Measurements from ENCODE around the gene HSF2BP. TPM values are rescaled to one million over a fixed set of nuclear protein-coding genes. Genes with fewer than 3 reads are reported as not detected.
"Not testable (repeated sequence)": the region's sequence is repeated elsewhere in the genome, so short reads cannot be mapped to it uniquely, and the experiment has no call there.

Gene HSF2BP
- total RNA-seq, 1 donor from 2014 or later, result 0.26 TPM

- not testable (repeated sequence) for DNase-seq (ENCODE audit: low spot score)
Measured at GRCh38 chr21:43522495-43523131, 136.7 kb downstream of the HSF2BP start.

DNA sequence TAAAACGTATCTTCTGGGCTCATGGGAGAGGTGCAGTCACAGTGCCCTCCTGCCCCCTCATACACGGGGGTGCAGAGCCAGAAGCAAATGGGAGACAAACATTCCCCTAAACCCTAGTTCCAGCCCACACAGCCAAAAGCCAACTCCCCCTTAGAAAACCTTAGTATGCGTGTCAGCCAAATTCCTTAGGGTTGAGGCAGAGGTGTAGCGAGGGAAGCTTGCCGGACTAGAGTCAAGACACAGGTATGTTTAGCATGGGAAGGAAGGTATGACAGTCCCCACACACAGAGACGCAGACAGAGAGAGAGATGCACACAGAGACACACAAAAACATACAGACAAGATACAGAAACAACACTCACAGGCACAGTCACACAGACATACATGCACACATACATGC lies 141.6 kb downstream of the HSF2BP start:
- DNase-seq (ENCODE audit: low spot score), result not testable (repeated sequence)

- not testable (repeated sequence) for DNase-seq (ENCODE audit: low spot score)
Measured at GRCh38 chr21:43516860-43517627, 142.2 kb downstream of the HSF2BP start.

- not testable (repeated sequence) for DNase-seq (ENCODE audit: low spot score)
Measured at GRCh38 chr21:43516295-43516847, 142.9 kb downstream of the HSF2BP start.

DNA sequence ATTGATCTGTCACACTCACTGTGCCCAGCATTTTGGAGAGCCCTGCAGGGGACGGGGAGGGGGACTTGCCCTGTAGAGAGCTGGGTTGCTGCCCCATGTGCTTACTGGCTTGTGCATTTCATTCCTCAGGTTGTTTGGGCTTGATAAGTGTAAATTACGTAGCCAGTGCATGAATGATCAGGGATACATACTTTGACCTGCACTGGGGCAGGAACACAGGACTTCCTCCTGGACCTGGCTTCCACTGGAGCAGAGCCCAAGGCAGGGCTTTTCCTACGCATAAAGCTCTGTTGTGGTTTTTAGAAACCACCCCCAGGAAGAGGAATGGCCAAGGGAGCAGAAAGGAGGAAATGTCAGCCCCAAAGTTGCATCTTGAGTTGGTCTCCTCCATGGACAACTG lies 144.5 kb downstream of the HSF2BP start:
- DNase-seq (ENCODE audit: low spot score), result not testable (repeated sequence)

DNA sequence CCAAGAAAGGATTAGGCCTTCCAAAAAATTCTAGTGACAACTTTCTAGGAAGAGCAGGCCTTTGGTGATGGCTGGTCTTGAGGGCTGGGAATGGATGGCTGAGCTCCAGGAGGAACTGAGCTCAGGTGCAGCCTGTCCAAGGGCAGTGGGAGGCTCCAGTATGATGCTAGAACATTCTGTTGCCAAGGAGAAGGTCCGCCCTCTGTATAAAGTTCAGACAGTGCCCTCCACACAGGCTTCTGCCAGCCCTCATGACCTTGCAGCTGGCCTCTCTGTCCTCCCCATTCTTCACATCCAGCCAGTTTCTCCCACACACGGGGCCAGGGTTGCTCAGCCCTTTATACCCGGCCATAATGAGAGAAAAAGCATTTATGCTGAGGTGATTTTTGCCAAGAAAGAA lies 146.3 kb downstream of the HSF2BP start:
- not testable (repeated sequence) for DNase-seq (ENCODE audit: low spot score)

DNA sequence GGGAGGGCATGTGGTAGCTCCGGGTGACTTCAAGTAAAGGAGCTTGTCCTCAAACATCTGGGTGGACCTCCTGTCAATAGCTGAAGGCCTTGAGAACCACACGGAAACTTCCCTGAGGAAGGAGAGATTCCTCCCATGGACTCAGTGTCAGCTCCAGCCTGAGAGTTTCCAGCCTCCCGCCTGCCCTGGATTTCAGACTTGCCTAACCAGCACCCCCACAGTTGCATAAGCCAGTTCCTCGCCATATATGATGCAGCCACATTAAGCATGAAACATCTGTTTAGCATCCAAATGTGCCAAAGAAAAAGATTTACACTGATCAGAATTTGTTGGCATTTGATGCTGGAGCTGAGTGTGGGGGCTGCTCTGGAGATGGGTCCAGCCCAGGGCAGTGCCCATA lies 148.1 kb downstream of the HSF2BP start:
- DNase-seq (ENCODE audit: low spot score), result not testable (repeated sequence)

GRCh38 chr21:43510669-43511068 lies 148.6 kb downstream of the HSF2BP start:
- not testable (repeated sequence) for DNase-seq (ENCODE audit: low spot score)

DNA sequence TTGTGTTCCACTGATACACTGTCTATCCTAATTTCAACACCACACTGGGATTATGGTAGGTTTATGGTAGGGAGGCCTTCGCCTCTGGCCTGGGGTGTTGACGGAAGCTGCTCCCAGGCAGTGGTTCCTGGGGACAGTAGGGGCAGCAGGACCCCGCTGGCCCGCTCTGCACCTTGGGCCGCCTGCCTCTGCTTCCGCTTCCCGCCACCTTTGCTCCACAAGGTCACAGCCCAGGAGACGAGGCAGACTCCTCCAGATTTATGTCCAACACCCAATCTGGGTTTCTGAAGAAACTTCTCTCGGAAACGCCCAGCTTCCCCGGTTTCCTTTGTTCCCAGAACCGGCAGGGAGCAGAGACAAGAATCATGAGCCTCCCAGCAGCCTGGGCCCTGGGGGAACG lies 155.4 kb downstream of the HSF2BP start:
- not testable (repeated sequence) for DNase-seq (ENCODE audit: low spot score)

DNA sequence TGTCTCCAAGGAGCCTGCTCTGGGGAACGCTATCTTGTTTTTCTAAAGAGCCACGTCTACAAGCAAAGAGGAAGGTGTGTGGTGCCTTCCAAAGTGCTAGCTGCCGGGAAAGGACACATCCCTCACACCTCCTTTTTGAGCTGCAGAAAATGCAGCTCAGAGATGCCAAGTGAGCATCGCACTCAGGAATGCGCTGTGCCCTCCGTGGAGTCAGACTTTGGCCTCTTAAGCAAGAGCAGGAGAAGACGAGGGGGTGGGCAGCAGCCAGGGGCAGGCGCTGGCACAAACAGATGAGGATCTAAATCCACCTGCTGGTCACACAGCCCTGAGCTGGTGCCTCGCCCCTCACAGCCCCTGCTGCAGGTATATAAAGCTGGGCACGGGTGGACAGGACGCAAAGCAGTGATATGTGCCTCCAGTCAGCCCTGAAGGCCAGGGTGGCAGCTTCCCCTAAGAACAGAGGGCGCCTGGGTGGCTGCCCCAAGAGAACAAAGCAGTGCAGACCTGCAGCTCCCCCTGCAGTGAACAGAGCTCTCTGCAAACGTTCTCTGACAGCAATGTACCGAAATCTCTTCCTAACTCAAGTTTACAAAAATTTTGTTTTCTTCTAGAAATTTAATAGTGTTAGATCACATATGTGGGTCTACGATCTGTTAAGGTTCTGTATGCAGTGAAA lies 156.1 kb downstream of the HSF2BP start:
- DNase-seq (ENCODE audit: low spot score), result not testable (repeated sequence)

- not testable (repeated sequence) for DNase-seq (ENCODE audit: low spot score)
Measured at GRCh38 chr21:43502407-43503071, 156.7 kb downstream of the HSF2BP start.

DNA sequence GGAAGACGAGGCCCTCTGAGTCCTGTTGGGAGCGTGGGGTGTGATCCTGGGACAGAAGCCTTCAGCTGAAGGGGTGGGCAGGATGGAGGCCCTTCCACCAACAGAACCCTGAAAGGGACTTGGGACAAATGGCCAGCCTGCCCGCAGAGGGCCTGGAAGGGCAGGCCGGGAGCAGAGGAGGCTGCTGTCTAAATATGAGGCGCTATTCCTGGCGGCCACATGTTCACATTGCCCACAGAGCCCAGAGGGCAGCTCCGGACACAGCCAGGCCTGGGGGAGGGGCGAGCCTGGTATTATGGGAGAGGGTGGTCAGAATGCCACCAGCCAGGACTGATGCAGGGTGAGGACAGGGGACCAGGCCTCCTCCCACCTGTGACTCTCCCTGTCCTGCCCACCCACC lies 160.4 kb downstream of the HSF2BP start:
- not testable (repeated sequence) for DNase-seq (ENCODE audit: low spot score)

DNA sequence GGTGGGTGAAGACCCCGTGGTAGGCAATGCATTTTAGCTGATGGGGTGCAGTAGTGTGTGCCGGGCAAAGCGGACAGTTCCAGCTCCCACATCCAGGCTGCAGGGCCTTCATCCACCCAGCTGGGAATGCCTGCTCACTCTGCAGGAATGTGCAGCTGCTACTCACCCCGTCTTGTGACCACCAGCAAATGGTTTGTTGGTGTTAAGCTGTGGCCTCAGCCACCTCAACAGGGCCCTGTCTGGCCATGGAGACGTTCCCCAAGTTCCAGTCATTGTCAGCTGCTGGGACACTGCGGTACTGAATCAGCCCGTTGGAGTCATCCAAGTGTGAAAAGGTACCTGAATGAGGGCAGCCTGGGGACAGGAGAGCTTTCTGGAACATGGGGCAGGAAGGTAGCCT lies 161.2 kb downstream of the HSF2BP start:
- DNase-seq (ENCODE audit: low spot score), result not testable (repeated sequence)

DNA sequence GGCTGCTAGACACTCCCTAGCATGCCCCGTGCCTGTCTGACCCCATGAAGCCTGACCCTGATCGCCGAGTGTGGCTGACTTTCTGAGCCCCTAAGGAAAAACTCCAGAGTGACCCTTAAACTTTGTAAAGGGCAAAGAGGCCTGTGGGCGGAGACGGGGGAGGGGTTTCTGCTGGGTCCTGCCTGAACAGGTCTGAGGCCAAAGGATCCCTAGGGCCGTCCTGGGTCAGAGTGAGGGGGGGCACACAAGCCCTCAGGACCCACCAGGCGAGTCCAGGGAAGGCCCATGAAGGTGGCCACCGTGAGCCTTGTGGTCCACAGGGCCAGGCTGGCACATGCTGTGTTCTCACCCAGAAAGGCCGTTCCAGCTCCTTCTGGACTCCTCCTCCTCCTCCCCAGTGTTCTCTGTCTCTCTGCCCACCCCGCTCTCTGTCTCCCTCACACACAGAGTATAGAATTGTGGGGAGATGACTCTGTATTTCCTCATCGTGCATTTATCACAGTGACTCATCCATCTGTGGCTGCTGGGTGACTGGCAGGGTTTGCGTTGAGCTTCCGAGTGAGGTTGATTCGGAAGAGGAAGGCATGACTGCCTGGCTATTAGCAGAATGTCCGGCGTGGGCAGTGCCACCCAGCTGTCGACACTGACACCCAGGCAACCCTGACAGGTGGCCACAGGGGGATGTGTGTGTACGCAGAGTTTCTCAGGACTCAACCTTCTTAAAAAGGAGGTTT lies 164.8 kb downstream of the HSF2BP start:
- not testable (repeated sequence) for DNase-seq (ENCODE audit: low spot score)

- not testable (repeated sequence) for DNase-seq (ENCODE audit: low spot score)
Measured at GRCh38 chr21:43493471-43493870, 165.8 kb downstream of the HSF2BP start.

DNA sequence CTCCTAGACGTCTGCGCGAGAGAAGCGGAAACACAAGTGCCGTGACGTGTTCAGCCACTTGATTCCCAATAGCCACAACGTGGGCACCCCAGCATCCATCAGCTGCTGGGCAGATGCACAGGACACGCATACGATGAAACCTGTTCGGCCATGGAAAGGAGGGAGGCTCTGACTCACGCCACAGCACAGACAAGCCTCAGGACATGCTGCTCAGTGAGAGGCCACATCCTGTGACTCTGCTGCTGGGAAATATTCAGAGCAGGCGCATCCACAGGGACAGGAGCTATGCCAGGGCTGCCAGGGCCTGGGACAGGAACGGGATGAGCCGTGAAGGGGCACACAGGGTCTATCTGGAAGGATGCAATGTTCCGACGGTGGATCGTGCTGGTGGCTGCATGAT lies 171.1 kb downstream of the HSF2BP start:
- not testable (repeated sequence) for DNase-seq (ENCODE audit: low spot score)

DNA sequence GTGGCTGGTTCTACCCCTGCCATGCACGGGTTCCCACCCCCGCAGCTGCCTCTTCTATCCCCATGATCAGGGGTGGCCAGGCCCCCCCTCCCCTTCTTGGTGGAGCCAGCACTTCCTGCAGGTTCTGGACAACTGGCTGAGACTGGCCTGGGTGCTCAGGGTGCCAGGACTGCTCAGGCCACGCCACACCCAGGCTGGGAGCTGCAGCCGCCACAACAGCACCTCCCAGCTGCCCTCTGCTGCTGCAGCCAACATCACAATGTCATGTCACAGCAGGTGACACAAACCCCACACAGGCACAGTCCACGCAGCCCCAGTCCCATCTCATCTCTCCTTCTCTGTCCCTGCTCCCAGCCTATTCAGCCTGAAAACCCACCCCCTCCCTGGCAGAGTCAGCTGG lies 173.2 kb downstream of the HSF2BP start:
- not testable (repeated sequence) for DNase-seq (ENCODE audit: low spot score)

GRCh38 chr21:43485016-43485415 lies 174.3 kb downstream of the HSF2BP start:
- not testable (repeated sequence) for DNase-seq (ENCODE audit: low spot score)

GRCh38 chr21:43479197-43479596 lies 180.1 kb downstream of the HSF2BP start:
- DNase-seq (ENCODE audit: low spot score), result not testable (repeated sequence)
